Stomach (tissue), 4 donors: ENCODE measurements around the gene HELZ2.

Experiments used
- EP300 ChIP-seq: sonication (generic); formaldehyde crosslinking; IDR thresholded peaks from one replicate; pipeline ENCODE4 v1.6.1; 2017; ENCODE audit warnings: antibody characterized with exemption
- POLR2A ChIP-seq, 4 donors: fragments of 450-650 bp; IDR thresholded peaks; one replicate each; pipeline ENCODE4 v1.6.1; 2016; ENCODE audit warnings: antibody characterized with exemption in 4 of 4, control low read depth in 2 of 4, mild to moderate bottlenecking in 1 of 4, moderate library complexity in 1 of 4
- POLR2AphosphoS5 ChIP-seq, 3 donors: sonication (generic); formaldehyde crosslinking; IDR thresholded peaks; one replicate each; pipeline ENCODE4 v1.6.1; 2016; ENCODE audit warnings: antibody characterized with exemption in 3 of 3
- TF ChIP-seq, protein P1 (sequence below), 7 experiments: fragments of 450-650 bp in 4 of 7; fragments of 200-600 bp in 3 of 7; sonication (generic) in 3 of 7; IDR thresholded peaks; one replicate each; pipeline ENCODE4 v1.5.1; 2016 to 2019; ENCODE audit warnings: antibody characterized with exemption in 7 of 7, control low read depth in 2 of 7, mild to moderate bottlenecking in 1 of 7

- TF ChIP-seq, protein P1, sequence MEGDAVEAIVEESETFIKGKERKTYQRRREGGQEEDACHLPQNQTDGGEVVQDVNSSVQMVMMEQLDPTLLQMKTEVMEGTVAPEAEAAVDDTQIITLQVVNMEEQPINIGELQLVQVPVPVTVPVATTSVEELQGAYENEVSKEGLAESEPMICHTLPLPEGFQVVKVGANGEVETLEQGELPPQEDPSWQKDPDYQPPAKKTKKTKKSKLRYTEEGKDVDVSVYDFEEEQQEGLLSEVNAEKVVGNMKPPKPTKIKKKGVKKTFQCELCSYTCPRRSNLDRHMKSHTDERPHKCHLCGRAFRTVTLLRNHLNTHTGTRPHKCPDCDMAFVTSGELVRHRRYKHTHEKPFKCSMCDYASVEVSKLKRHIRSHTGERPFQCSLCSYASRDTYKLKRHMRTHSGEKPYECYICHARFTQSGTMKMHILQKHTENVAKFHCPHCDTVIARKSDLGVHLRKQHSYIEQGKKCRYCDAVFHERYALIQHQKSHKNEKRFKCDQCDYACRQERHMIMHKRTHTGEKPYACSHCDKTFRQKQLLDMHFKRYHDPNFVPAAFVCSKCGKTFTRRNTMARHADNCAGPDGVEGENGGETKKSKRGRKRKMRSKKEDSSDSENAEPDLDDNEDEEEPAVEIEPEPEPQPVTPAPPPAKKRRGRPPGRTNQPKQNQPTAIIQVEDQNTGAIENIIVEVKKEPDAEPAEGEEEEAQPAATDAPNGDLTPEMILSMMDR (IDR thresholded peaks at IDR 0.05) = no peak
- TF ChIP-seq EP300 (no peak), POLR2A (IDR thresholded peaks at IDR 0.05) (no peak), POLR2AphosphoS5 (IDR thresholded peaks at IDR 0.05) (no peak)
Measured at GRCh38 chr20:63554361-63555278, 19.4 kb downstream of the HELZ2 start.
